Activated T-helper 1 cell treated with anti-CD3 and anti-CD28 coated beads, Interleukin-12 subunit alpha, Interleukin-12 subunit beta, Interleukin-2, Interleukin-4 antibody, amounts not matched to agents 30 ng/mL and 10 ng/mL and 1 ng/mL, durations not matched to agents 14 hours and 24 hours and 36 hours (primary cell): ENCODE measurements around the gene DDX10. TPM values are rescaled to one million over a fixed set of nuclear protein-coding genes. Genes with fewer than 3 reads are reported as not detected.

Experiments
- DNase-seq: peaks from one replicate; pipeline ENCODE4 v3.0.0; 2021; ENCODE audit warnings: low spot score
- H3K27ac Mint-ChIP-seq: one replicate; pipeline ENCODE4 v1.8.0; 2021; ENCODE audit warnings: mild to moderate bottlenecking, mixed read lengths
- H3K27me3 Mint-ChIP-seq: one replicate; pipeline ENCODE4 v1.8.0; 2022; ENCODE audit warnings: mild to moderate bottlenecking, moderate library complexity, mixed read lengths; ENCODE audit not compliant: insufficient read depth
- H3K36me3 Mint-ChIP-seq: one replicate; pipeline ENCODE4 v1.8.0; 2021; ENCODE audit warnings: low read depth, mixed read lengths
- H3K4me1 Mint-ChIP-seq: one replicate; pipeline ENCODE4 v1.8.0; 2021; ENCODE audit warnings: low read depth, mixed read lengths
- H3K4me3 Mint-ChIP-seq: one replicate; pipeline ENCODE4 v1.8.0; 2021; ENCODE audit warnings: mild to moderate bottlenecking, moderate library complexity, mixed read lengths
- H3K9me3 Mint-ChIP-seq: one replicate; pipeline ENCODE4 v1.8.0; 2021; ENCODE audit warnings: mixed read lengths
- intact Hi-C: fragments of 100-400 bp; cut with micrococcal nuclease; formaldehyde crosslinking; loops from one replicate; pipeline ENCODE4 v1.15.1; 2024
- total RNA-seq: library from RNA; stranded (reverse); gene quantifications from 2 replicates; pipeline ENCODE4 v1.2.3, GENCODE V29; 2022

The DDX10 gene
- total RNA-seq, 1 donor from 2014 or later = 68.4 TPM

GRCh38 chr11:108966206-108966605 is 301.3 kb downstream of the DDX10 start:
- no peak overlapping the region for H3K27ac Mint-ChIP-seq
- no peaks in the 10 kb centered on the region for H3K36me3 Mint-ChIP-seq
- no peaks in the 10 kb centered on the region for H3K27me3 Mint-ChIP-seq
- H3K4me3 Mint-ChIP-seq = no peak overlapping the region
- DNase-seq = no peak
- H3K9me3 Mint-ChIP-seq = no peaks in the 10 kb centered on the region
- peaks cover 5% of the 10 kb centered on the region for H3K4me1 Mint-ChIP-seq
- intact Hi-C loops = no loop called here

- intact Hi-C loops = no loop called here
- Mint-ChIP-seq H3K4me3 (no peak overlapping the region), H3K9me3 (no peaks in the 10 kb centered on the region), H3K27me3 (no peaks in the 10 kb centered on the region), H3K27ac (no peak overlapping the region), H3K36me3 (no peaks in the 10 kb centered on the region), H3K4me1 (no peaks in the 10 kb centered on the region)
- no peak for DNase-seq
Observed at GRCh38 chr11:108966978-108967377, 302.1 kb downstream of the DDX10 start.

- intact Hi-C loops = no loop called here
- H3K9me3 Mint-ChIP-seq = no peaks in the 10 kb centered on the region
- no peaks in the 10 kb centered on the region for H3K36me3 Mint-ChIP-seq
- no peak overlapping the region for H3K27ac Mint-ChIP-seq
- no peaks in the 10 kb centered on the region for H3K4me1 Mint-ChIP-seq
- no peak overlapping the region for H3K4me3 Mint-ChIP-seq
- H3K27me3 Mint-ChIP-seq = no peaks in the 10 kb centered on the region
- DNase-seq = no peak
Observed at GRCh38 chr11:108967571-108967970, 302.7 kb downstream of the DDX10 start.

- DNase-seq = no peak
- Mint-ChIP-seq H3K4me3 (no peak overlapping the region), H3K27ac (no peak overlapping the region), H3K9me3 (no peaks in the 10 kb centered on the region), H3K36me3 (no peaks in the 10 kb centered on the region), H3K27me3 (no peaks in the 10 kb centered on the region), H3K4me1 (no peaks in the 10 kb centered on the region)
- intact Hi-C loops = no loop called here
Observed at GRCh38 chr11:108970221-108970991, 305.5 kb downstream of the DDX10 start.

- no peak for DNase-seq
- Mint-ChIP-seq H3K27ac (no peak overlapping the region), H3K27me3 (peaks cover 2% of the 10 kb centered on the region), H3K4me3 (no peak overlapping the region), H3K36me3 (no peaks in the 10 kb centered on the region), H3K4me1 (no peaks in the 10 kb centered on the region), H3K9me3 (no peaks in the 10 kb centered on the region)
- intact Hi-C loops = no loop called here
Observed at GRCh38 chr11:108973402-108974162, 308.7 kb downstream of the DDX10 start.

GRCh38 chr11:108975026-108975425 is 310.2 kb downstream of the DDX10 start:
- Mint-ChIP-seq H3K9me3 (no peaks in the 10 kb centered on the region), H3K27me3 (peaks cover 2% of the 10 kb centered on the region), H3K27ac (no peak overlapping the region), H3K36me3 (no peaks in the 10 kb centered on the region), H3K4me1 (no peaks in the 10 kb centered on the region), H3K4me3 (no peak overlapping the region)
- intact Hi-C loops = no loop called here
- no peak for DNase-seq

GRCh38 chr11:108975641-108976071 is 310.8 kb downstream of the DDX10 start:
- Mint-ChIP-seq H3K27ac (no peak overlapping the region), H3K36me3 (no peaks in the 10 kb centered on the region), H3K4me1 (no peaks in the 10 kb centered on the region), H3K4me3 (no peak overlapping the region), H3K9me3 (no peaks in the 10 kb centered on the region), H3K27me3 (peaks cover 2% of the 10 kb centered on the region)
- intact Hi-C loops = no loop called here
- no peak for DNase-seq

GRCh38 chr11:108983636-108984420 is 319.0 kb downstream of the DDX10 start:
- H3K4me3 Mint-ChIP-seq = no peak overlapping the region
- intact Hi-C loops = no loop called here
- no peak overlapping the region for H3K27ac Mint-ChIP-seq
- H3K4me1 Mint-ChIP-seq = no peaks in the 10 kb centered on the region
- H3K9me3 Mint-ChIP-seq = no peaks in the 10 kb centered on the region
- no peaks in the 10 kb centered on the region for H3K36me3 Mint-ChIP-seq
- no peaks in the 10 kb centered on the region for H3K27me3 Mint-ChIP-seq
- DNase-seq = no peak

- H3K4me1 Mint-ChIP-seq = no peaks in the 10 kb centered on the region
- no peaks in the 10 kb centered on the region for H3K36me3 Mint-ChIP-seq
- no peak overlapping the region for H3K4me3 Mint-ChIP-seq
- H3K9me3 Mint-ChIP-seq = no peaks in the 10 kb centered on the region
- no peak for DNase-seq
- intact Hi-C loops = no loop called here
- no peaks in the 10 kb centered on the region for H3K27me3 Mint-ChIP-seq
- H3K27ac Mint-ChIP-seq = no peak overlapping the region
Observed at GRCh38 chr11:108984523-108984922, 319.7 kb downstream of the DDX10 start.

GRCh38 chr11:108985236-108985944 is 320.5 kb downstream of the DDX10 start:
- Mint-ChIP-seq H3K27me3 (no peaks in the 10 kb centered on the region), H3K27ac (no peak overlapping the region), H3K9me3 (no peaks in the 10 kb centered on the region), H3K4me3 (no peak overlapping the region), H3K36me3 (no peaks in the 10 kb centered on the region), H3K4me1 (no peaks in the 10 kb centered on the region)
- intact Hi-C loops = no loop called here
- DNase-seq = no peak

GRCh38 chr11:108985945-108986279 is 321.0 kb downstream of the DDX10 start:
- Mint-ChIP-seq H3K9me3 (no peaks in the 10 kb centered on the region), H3K27me3 (no peaks in the 10 kb centered on the region), H3K36me3 (no peaks in the 10 kb centered on the region), H3K4me1 (no peaks in the 10 kb centered on the region), H3K4me3 (no peak overlapping the region), H3K27ac (no peak overlapping the region)
- DNase-seq = no peak
- intact Hi-C loops = no loop called here
